ENCODE data around the gene VDAC2. TPM values are rescaled to one million over a fixed set of nuclear protein-coding genes. Genes with fewer than 3 reads are reported as not detected.
A peak's percentile ranks its signal among the peaks of the same experiment; 100 is the strongest.

The VDAC2 gene
- polyA plus RNA-seq, 3 donors = 206 to 247 (median 237) TPM

- DNase-seq = no peak
Measured at GRCh38 chr10:75226095-75226494, 15.5 kb downstream of the VDAC2 start.

- DNase-seq = no peak
Measured at GRCh38 chr10:75226656-75227055, 16.1 kb downstream of the VDAC2 start.

- DNase-seq = no peak
Measured at GRCh38 chr10:75228278-75228677, 17.7 kb downstream of the VDAC2 start.

- DNase-seq = no peak
Measured at GRCh38 chr10:75228834-75229233, 18.2 kb downstream of the VDAC2 start.

GRCh38 chr10:75229971-75230370 lies 19.4 kb downstream of the VDAC2 start:
- DNase-seq = no peak

GRCh38 chr10:75230600-75231038 lies 20.0 kb downstream of the VDAC2 start:
- peak; percentile 80 for DNase-seq

GRCh38 chr10:75231672-75232581 lies 21.3 kb downstream of the VDAC2 start:
- no peak for DNase-seq

- no peak for DNase-seq
Measured at GRCh38 chr10:75233444-75234016, 22.9 kb downstream of the VDAC2 start.

GRCh38 chr10:75234017-75234682 lies 23.6 kb downstream of the VDAC2 start:
- DNase-seq = peak; percentile 79

GRCh38 chr10:75234683-75235374 lies 24.2 kb downstream of the VDAC2 start:
- no peak for DNase-seq

- peak; percentile 87 for DNase-seq
Measured at GRCh38 chr10:75235375-75236177, 25.0 kb downstream of the VDAC2 start, which contains the start of gene COMTD1. Gene COMTD1, minus strand, starts transcription at chr10:75235957. Its CDS starts 29 bp downstream, at chr10:75235928.

GRCh38 chr10:75236178-75236825 lies 25.7 kb downstream of the VDAC2 start:
- DNase-seq = no peak

GRCh38 chr10:75238182-75239095 lies 27.8 kb downstream of the VDAC2 start:
- peak; percentile 29 for DNase-seq

GRCh38 chr10:75239096-75239790 lies 28.6 kb downstream of the VDAC2 start:
- no peak for DNase-seq

- DNase-seq = no peak
Measured at GRCh38 chr10:75240329-75241076, 29.9 kb downstream of the VDAC2 start.

- DNase-seq = no peak
Measured at GRCh38 chr10:75243426-75243825, 32.8 kb downstream of the VDAC2 start.

- no peak for DNase-seq
Measured at GRCh38 chr10:75244487-75245353, 34.1 kb downstream of the VDAC2 start.
